T47D (cell line): ENCODE data around the gene AQP10.
"Not testable (repeated sequence)": the region's sequence is repeated elsewhere in the genome, so short reads cannot be mapped to it uniquely, and the experiment has no call there.

Source experiments
- DNase-seq, 2 experiments: peaks; one replicate each; pipeline versions ENCODE4 v3.0.0 to v3.0.0-alpha.2; 2011 to 2012; ENCODE audit warnings: low read depth in 1 of 2, low spot score in 1 of 2
- JUND ChIP-seq: IDR thresholded peaks from 2 replicates; pipeline ENCODE4 v1.6.1; 2012; ENCODE audit warnings: low read depth
- in situ Hi-C: cut with HindIII; loops from 2 replicates; pipeline ENCODE4 v1.10.0; 2016; ENCODE audit warnings: low sequenced_read_pairs, low pct_unique_long_range_greater_than_20kb

Gene AQP10, protein sequence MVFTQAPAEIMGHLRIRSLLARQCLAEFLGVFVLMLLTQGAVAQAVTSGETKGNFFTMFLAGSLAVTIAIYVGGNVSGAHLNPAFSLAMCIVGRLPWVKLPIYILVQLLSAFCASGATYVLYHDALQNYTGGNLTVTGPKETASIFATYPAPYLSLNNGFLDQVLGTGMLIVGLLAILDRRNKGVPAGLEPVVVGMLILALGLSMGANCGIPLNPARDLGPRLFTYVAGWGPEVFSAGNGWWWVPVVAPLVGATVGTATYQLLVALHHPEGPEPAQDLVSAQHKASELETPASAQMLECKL

DNA sequence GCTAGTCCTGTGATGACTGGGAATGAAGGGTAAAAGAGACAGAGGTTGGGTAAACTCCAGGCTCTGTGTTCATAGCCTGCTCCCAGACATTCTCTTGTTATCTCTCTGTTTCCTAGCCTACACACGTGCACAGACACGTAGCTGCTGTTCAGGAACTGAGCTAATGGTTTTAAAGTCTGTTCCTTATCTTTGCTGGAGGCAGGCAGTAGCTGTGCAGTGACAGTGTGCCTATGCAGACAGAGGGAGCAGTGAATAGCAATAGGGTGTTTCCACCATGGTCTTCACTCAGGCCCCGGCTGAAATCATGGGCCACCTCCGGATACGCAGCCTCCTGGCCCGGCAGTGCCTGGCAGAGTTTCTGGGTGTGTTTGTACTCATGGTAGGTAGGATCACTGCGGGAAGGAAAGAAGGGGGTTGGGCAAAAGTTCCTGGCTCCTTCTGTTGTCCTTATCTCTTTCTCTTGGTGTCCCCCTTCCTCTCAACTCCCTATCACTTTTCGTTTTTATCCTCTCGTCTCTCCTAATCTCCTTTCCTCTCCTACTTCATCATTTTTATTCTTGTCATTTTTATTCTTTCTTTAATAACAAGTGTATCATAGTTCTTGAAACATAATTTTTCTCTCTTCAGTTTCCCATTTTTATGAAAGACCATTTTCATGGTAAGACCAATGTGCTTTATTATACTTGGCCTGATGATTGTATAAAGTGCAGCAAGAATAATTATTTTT lies at the start of gene AQP10:
Gene AQP10, plus strand, starts transcription at position 212 of the 727 bp plus-strand sequence. Its CDS starts 63 bp downstream, at position 275.
- TF ChIP-seq JUND: no peak

DNA sequence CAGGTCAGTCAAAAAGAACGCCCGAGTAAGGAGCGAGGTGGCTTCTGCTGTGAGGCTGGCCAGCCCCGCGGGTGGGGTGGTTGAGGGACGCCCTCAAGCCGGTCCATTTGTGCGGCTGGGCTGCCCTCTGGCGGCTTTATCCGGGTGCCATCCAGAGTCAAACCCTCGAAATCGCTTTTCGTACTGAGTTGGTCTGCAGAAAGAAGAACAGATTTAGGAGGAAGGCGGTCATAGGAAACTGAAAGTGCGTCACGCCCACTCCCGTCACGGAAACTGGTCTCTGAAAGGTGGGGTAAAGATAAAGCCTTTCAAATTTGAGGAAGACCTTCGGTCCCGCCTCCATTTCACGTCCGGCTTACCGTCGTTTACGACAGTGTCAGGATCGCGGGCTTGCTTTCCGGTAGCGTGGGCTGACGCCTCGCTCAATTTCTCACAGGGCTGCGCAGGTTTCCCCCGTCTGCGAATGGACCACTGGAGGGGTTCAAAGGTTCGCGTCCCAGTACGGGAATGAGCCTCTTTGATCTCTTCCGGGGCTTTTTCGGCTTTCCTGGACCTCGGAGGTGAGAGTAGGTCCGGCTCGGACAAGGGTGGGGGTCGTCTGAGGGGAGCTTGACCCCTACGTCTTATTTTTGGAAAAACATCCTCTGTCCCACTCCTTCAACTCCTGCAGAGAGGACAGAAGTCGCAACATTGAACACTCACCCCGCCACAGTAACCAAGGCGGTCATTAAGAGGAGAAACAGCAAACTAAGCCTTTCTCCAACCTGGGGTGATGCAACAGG lies 48.5 kb upstream of the AQP10 start, which contains the start of gene HAX1:
Gene HAX1, plus strand, starts transcription at position 413 of the 782 bp plus-strand sequence. Its CDS starts 95 bp downstream, at position 508.
- no peak for TF ChIP-seq JUND
- peak; percentile 85 to 98 for DNase-seq
- in situ Hi-C loops: no loop called here

More for the DNA sequence above, at the start of gene AQP10:
- no peak for DNase-seq
- in situ Hi-C loops: no loop called here

DNA sequence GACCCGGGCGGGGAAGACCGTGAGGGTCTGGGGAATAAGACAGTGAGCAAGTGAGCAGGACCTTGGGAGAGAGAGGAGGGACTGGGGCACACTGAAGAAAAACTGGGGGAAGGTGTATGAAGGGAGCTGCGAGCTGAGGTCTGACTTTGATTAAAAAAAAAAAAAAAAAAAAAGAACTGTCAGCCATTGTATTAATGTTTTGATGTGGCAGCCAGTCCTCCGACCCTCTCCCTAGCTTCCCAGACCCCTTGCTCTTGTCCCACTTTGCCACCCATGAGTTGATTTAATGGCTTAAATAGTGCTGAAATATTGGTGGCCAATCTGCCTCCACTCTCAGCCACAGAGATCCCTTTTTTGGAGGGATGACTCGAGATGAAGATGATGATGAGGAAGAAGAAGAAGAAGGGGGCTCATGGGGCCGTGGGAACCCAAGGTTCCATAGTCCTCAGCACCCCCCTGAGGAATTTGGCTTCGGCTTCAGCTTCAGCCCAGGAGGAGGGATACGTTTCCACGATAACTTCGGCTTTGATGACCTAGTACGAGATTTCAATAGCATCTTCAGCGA lies 47.8 kb upstream of the AQP10 start:
- in situ Hi-C loops: no loop called here
- DNase-seq: no peak
- no peak for TF ChIP-seq JUND

DNA sequence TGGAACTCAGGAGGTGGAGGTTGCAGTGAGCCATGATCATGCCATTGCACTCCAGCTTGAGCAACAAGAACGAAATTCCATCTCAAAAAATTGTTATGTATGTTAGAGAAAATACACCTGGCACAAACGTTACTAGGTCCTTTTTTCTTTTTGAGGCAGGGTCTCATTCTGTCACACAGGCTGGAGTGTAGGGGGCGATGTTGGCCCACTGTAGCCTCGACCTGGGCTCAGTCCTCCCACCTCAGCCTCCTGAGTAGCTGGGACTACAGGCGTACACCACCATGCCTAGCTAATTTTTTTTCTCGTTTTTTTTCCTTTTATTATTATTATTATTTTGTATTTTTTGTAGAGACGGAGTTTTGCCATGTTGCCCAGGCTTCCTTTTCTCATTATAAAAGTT lies 44.1 kb upstream of the AQP10 start:
- peak in 1 of 2 experiments; percentile 31 for DNase-seq
- no peak for TF ChIP-seq JUND
- in situ Hi-C loops: no loop called here

DNA sequence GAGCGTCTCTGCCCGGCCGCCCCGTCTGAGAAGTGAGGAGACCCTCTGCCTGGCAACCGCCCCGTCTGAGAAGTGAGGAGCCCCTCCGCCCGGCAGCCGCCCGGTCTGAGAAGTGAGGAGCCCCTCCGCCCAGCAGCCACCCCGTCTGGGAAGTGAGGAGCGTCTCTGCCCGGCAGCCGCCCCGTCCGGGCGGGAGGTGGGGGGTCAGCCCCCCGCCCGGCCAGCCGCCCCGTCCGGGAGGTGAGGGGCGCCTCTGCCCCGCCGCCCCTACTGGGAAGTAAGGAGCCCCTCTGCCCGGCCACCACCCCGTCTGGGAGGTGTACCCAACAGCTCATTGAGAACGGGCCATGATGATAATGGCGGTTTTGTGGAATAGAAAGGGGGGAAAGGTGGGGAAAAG lies 33.3 kb upstream of the AQP10 start:
- DNase-seq, in situ Hi-C loops: not testable (repeated sequence)

DNA sequence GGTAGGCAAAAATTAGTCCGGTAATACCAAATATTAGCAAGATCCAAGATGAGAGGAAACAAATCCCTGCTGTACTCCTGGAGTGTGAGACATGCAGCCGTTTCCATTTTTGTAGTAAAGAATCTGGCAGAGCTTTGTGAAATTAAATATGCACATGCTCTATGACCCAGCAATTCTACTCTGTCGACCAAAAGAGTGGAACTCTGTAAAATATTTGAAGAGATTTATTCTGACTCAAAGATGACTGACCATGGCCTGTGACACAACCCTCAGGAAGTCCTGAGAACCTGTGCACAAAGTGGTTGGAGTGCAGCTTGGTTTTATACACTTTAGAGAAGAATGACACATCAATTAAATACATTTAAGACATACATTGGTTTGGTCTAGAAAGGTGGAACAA lies 32.2 kb upstream of the AQP10 start:
- DNase-seq: no peak
- TF ChIP-seq JUND: no peak
- in situ Hi-C loops: no loop called here

DNA sequence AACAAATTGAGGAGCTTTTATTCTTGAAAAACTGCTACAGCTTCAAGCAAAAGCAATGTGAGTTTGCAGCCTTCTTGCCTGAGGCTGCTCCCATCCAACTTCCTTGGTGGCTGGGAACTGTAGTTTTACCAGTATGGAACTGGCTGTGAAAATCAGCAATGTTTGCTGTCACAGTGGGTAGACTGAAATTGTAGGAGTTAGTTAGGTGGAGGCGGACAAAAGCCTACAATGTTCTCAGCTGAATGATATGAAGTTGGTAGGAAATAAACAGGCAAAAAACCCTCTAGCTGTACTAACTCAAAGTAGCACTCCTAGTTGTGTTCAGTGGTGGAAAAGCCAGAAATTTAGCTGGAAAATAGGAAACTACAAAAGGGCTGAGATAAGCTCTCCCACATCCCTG lies 30.0 kb upstream of the AQP10 start:
- no peak for TF ChIP-seq JUND
- DNase-seq: peak; percentile 30
- in situ Hi-C loops: no loop called here

DNA sequence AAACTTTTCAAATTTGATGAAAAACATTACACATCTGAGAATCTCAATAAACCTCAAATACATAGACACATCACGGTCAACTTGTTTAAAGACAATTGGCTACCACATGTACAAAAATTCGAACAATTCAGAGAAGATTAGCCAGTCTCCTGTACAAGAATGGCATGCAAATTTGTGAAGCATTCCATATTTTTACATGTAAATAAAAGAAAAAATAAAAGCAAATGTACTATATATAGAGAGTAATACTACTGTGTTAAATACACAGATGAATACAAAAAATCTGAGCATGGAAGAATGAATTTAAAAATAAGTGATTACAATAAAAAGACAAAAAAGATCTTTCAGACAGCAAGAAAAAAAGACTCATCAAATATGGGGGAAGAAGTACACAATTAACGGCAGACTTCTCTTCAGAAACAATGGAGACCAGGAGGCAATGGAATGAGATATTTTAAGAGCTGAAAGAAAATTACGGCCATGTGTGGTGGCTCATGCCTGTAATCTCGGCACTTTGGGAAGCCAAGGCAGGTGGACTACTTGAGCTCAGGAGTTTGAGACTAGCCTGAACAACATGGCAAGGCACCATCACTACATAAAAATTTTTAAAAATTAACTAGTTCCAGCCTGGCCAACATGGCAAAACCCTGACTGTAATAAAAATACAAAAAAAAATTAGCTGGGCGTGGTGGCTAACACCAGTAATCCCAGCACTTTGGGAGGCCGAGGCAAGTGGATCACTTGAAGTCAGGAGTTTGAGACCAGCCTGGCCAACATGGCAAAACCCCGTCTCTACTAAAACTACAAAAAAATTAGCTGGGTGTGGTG lies 25.3 kb upstream of the AQP10 start:
- in situ Hi-C loops: no loop called here
- DNase-seq: peak in 1 of 2 experiments; percentile 20

DNA sequence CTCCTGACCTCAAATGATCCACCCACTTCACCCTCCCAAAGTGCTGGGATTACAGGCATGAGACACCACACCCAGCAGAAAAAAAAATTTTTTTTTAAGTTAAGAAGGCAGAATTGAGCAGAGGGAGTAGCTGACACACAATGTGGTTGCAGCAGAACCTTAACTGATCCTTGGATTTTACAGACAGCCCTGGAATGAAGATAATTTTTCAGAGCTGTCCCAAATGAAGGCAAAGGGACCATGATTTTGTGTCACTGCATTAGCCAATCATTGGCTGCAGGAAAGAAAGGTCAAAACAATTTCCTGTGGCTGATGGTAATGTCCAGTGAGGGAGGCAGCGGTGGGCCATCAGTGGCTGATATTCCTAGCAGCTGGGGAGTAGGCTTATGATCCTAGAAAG lies 19.3 kb upstream of the AQP10 start:
- no peak for TF ChIP-seq JUND
- DNase-seq: no peak
- in situ Hi-C loops: no loop called here

More for the DNA sequence above, 25.3 kb upstream of the AQP10 start:
- TF ChIP-seq JUND: no peak

DNA sequence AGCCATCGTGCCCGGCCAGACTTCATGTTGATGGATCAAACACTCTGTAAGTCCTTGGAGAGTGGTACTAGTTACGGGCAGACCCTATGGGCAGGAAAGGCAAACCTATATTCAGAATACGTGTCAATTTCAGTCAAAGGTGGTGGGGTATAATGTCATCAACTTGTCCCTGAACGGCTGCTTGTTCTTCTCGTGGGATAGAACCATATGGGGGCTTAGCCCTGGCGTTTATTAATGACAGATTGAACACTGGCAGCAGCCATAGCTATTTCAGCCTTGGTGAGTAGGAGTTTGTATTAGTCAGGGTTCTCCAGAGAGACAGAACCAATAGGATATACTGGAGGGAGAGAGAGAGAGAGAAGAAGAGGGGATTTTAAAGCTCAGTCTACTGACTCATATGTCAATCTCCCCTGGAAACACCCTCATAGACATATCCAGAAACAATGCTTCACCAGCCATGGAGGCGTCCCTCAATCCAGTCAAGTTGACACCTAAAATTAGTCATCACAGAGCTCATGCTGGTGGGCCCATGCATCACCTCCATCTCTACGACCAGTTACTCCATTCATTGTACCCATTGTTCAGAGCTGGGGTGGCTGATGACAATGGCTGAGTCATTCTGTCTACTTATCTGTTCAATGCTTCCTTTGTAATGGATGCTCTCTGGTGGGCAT lies 16.1 kb upstream of the AQP10 start:
- DNase-seq: no peak
- in situ Hi-C loops: no loop called here

DNA sequence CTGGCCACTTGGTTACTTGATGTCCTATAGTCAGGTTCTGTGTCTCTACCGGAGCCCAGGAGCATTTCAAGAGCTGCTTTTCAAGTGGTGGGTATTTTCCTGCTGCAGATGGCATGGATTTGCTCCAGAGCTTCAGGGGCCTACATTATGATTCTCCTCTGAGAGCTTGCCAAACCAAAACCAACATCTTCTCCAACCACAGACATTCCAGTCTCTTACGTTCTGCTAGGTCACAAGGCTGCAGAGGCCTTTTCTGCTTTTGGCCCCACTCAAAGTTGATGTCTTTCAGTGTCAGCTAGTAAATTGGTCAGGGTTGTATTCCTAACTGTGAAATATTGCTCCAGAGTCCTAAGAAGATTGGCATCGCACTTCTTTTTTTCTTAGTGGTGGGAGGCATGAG lies 14.7 kb upstream of the AQP10 start:
- no peak for TF ChIP-seq JUND
- in situ Hi-C loops: no loop called here
- peak in 1 of 2 experiments; percentile 48 for DNase-seq

More for the DNA sequence above, 16.1 kb upstream of the AQP10 start:
- TF ChIP-seq JUND: no peak

DNA sequence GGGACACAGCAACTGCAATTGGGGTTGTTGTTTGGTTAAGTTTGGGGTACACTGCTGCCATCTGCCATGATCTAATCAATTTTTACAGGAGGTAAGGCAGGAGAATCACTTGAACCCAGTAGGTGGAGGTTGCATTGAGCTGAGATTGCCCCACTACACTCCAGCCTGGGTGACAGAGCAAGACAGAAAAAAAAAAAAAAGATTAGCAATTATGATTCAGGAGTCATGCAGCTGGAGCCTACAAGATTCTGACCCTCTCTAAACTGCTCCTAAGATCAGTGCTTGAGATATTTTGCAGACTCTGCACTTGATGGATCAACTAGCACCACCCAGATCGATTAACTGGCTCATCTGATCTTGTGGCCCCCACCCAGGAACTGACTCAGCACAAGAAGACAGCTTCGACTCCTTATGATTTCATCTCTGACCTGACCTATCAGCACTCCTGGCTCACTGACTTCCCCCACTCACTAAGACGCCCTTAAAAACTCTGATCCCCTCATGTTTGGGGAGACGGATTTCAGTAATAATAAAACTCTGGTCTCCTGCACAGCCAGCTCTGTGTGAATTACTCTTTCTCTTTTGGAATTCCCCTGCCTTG lies 13.1 kb upstream of the AQP10 start:
- in situ Hi-C loops, DNase-seq: not testable (repeated sequence)

DNA sequence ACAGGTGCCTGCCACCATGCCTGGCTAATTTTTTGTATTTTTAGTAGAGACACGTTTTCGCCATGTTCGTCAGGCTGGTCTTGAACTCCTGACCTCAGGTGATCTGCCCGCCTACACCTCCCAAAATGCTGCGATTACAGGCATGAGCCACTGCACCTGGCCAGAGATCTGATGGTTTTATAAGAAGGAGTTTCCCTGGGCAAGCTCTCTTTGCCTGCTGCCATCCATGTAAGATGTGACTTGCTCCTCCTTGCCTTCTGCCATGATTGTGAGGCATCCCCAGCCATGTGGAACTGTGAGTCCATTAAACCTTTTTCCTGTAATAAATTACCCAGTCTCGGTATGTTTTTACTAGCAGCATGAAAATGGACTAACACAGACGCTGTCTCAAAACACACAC lies 11.8 kb upstream of the AQP10 start:
- in situ Hi-C loops, DNase-seq: not testable (repeated sequence)

DNA sequence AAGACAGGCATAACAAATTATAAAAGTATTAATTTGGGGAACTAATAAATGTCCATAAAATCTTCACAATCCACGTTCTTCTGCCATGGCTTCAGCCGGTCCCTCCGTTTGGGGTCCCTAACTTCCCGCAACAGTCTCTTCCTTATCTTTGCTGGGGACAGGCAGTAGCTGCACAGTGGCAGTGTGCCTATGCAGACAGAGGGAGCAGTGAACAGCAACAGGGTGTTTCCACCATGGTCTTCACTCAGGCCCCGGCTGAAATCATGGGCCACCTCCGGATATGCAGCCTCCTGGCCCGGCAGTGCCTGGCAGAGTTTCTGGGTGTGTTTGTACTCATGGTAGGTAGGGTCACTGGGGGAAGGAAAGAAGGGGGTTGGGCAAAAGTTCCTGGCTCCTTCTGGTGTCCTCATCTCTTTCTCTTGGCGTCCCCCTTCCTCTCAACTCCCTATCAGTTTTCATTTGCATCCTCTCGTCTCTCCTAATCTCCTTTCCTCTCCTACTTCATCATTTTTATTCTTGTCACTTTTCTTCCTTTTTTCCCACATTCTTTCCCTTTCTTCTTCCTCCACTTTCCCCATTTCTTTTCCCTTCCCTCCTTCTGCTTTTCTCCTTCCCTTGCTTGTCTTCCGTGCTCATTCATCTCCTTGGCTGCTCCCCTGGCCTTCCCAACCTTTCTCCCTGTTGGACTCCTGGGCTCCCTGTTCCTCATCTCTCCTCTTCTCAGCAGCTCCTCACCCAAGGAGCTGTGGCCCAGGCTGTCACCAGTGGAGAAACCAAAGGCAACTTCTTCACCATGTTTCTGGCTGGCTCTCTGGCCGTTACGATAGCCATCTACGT lies 8.4 kb upstream of the AQP10 start:
- DNase-seq, in situ Hi-C loops: not testable (repeated sequence)
